Chondrocyte (in vitro differentiated cells): ENCODE results near the gene PRKCH. TPM values are rescaled to one million over a fixed set of nuclear protein-coding genes. Genes with fewer than 3 reads are reported as not detected.

ENCODE experiments used
- DNase-seq: peaks from one replicate; pipeline ENCODE4 v3.0.0; 2021; ENCODE audit warnings: mixed read lengths, low spot score
- H3K27ac Mint-ChIP-seq: one replicate; pipeline ENCODE4 v1.8.0; 2021; ENCODE audit warnings: mild to moderate bottlenecking, moderate library complexity, mixed read lengths; ENCODE audit not compliant: unreplicated experiment
- H3K27me3 Mint-ChIP-seq: 2 replicates; pipeline ENCODE4 v1.8.0; 2021; ENCODE audit warnings: low read depth, mixed read lengths
- H3K36me3 Mint-ChIP-seq: 2 replicates; pipeline ENCODE4 v1.8.0; 2021; ENCODE audit warnings: low read depth, mixed read lengths
- H3K4me1 Mint-ChIP-seq: 2 replicates; pipeline ENCODE4 v1.8.0; 2021; ENCODE audit warnings: low read depth, mild to moderate bottlenecking, mixed read lengths
- H3K4me3 Mint-ChIP-seq: one replicate; pipeline ENCODE4 v1.8.0; 2021; ENCODE audit warnings: mild to moderate bottlenecking, moderate library complexity, mixed read lengths; ENCODE audit not compliant: unreplicated experiment
- H3K9me3 Mint-ChIP-seq: 2 replicates; pipeline ENCODE4 v1.8.0; 2021; ENCODE audit warnings: low read depth, mixed read lengths
- CTCF ChIP-seq: fragments of 200-600 bp; sonication (generic); IDR thresholded peaks from 2 replicates; pipeline ENCODE4 v1.5.0; 2021; ENCODE audit warnings: antibody characterized with exemption, mild to moderate bottlenecking, moderate library complexity
- total RNA-seq: library from RNA; stranded (reverse); gene quantifications from 3 replicates; pipeline ENCODE4 v1.2.1, GENCODE V29; 2021

The PRKCH gene
- total RNA-seq, 1 donor from 2014 or later = 9.7 TPM

GRCh38 chr14:61491224-61491623 is 169.8 kb downstream of the PRKCH start:
- Mint-ChIP-seq H3K9me3 (no peaks in the 10 kb centered on the region), H3K27me3 (no peaks in the 10 kb centered on the region), H3K4me3 (no peak overlapping the region), H3K4me1 (no peaks in the 10 kb centered on the region), H3K27ac (no peak overlapping the region), H3K36me3 (no peaks in the 10 kb centered on the region)
- DNase-seq = no peak
- no peak for TF ChIP-seq CTCF

GRCh38 chr14:61491876-61492434 is 170.6 kb downstream of the PRKCH start:
- H3K27ac Mint-ChIP-seq = no peak overlapping the region
- no peaks in the 10 kb centered on the region for H3K4me1 Mint-ChIP-seq
- no peaks in the 10 kb centered on the region for H3K9me3 Mint-ChIP-seq
- no peak for DNase-seq
- TF ChIP-seq CTCF = no peak
- no peaks in the 10 kb centered on the region for H3K36me3 Mint-ChIP-seq
- H3K27me3 Mint-ChIP-seq = no peaks in the 10 kb centered on the region
- no peak overlapping the region for H3K4me3 Mint-ChIP-seq

GRCh38 chr14:61492474-61492873 is 171.1 kb downstream of the PRKCH start:
- no peaks in the 10 kb centered on the region for H3K27me3 Mint-ChIP-seq
- no peaks in the 10 kb centered on the region for H3K4me1 Mint-ChIP-seq
- no peaks in the 10 kb centered on the region for H3K9me3 Mint-ChIP-seq
- DNase-seq = no peak
- no peak overlapping the region for H3K4me3 Mint-ChIP-seq
- no peak for TF ChIP-seq CTCF
- no peaks in the 10 kb centered on the region for H3K36me3 Mint-ChIP-seq
- no peak overlapping the region for H3K27ac Mint-ChIP-seq

GRCh38 chr14:61493239-61493638 is 171.9 kb downstream of the PRKCH start:
- H3K9me3 Mint-ChIP-seq = no peaks in the 10 kb centered on the region
- H3K4me3 Mint-ChIP-seq = no peak overlapping the region
- TF ChIP-seq CTCF = no peak
- no peaks in the 10 kb centered on the region for H3K27me3 Mint-ChIP-seq
- no peaks in the 10 kb centered on the region for H3K36me3 Mint-ChIP-seq
- H3K4me1 Mint-ChIP-seq = peaks cover 2% of the 10 kb centered on the region
- DNase-seq = no peak
- H3K27ac Mint-ChIP-seq = no peak overlapping the region

GRCh38 chr14:61494018-61494417 is 172.6 kb downstream of the PRKCH start:
- H3K4me3 Mint-ChIP-seq = no peak overlapping the region
- no peak overlapping the region for H3K27ac Mint-ChIP-seq
- H3K4me1 Mint-ChIP-seq = peaks cover 9% of the 10 kb centered on the region
- no peak for TF ChIP-seq CTCF
- DNase-seq = no peak
- H3K9me3 Mint-ChIP-seq = no peaks in the 10 kb centered on the region
- H3K36me3 Mint-ChIP-seq = no peaks in the 10 kb centered on the region
- H3K27me3 Mint-ChIP-seq = no peaks in the 10 kb centered on the region
